GM12878 (cell line): ENCODE data around the gene COX15. TPM values are rescaled to one million over a fixed set of nuclear protein-coding genes. Genes with fewer than 3 reads are reported as not detected.

ENCODE experiments used
- ATAC-seq: fragments of 200-7000 bp; cut with Tn5 transposase; 3 replicates; pipeline ENCODE4 v1.9.1; 2020; ENCODE audit warnings: mild to moderate bottlenecking, moderate library complexity
- BruUV-seq: library from RNA; stranded (reverse); fragments of 400-500 nt; replicated peaks from 2 replicates; lab custom pipeline; 2021; lab: Mats Ljungman, UMichigan
- CTCF ChIA-PET: fragments of 300-600 bp; sonication (Branson Sonifier 250); formaldehyde crosslinking; extraction: SDS; loops from one replicate; lab custom pipeline; 2021; ENCODE audit warnings: inconsistent platforms; lab: Yijun Ruan, JAX
- POLR2A ChIA-PET: fragments of 350-600 bp; formaldehyde crosslinking; extraction: SDS; loops from one replicate; lab custom pipeline; 2021; ENCODE audit warnings: inconsistent platforms; lab: Charles Lee
- RAD21 ChIA-PET: fragments of 300-600 bp; sonication (Branson Sonifier 250); formaldehyde crosslinking; loops from one replicate; lab custom pipeline; 2023; ENCODE audit warnings: antibody characterized with exemption; ENCODE audit not compliant: unreplicated experiment; lab: Charles Lee
- SMC1A ChIA-PET: fragments of 300-600 bp; sonication (Branson Sonifier 250); formaldehyde crosslinking; loops from one replicate; lab custom pipeline; 2023; ENCODE audit not compliant: unreplicated experiment, uncharacterized antibody; lab: Charles Lee
- DNase-seq: peaks from one replicate; pipeline ENCODE4 v3.0.0-alpha.2; 2011; ENCODE audit warnings: low read depth, low spot score
- FAIRE-seq: peaks from 3 replicates; lab custom pipeline; 2011; peaks lifted over from hg19 to GRCh38; lab: Jason Lieb, UNC
- H2AFZ ChIP-seq: 2 replicates; pipeline ENCODE4 v1.6.0; 2011; ENCODE audit warnings: low read depth, low read length, control low read depth; ENCODE audit not compliant: control insufficient read depth
- H3K27ac ChIP-seq: 2 replicates; pipeline ENCODE4 v1.5.1; 2011; ENCODE audit warnings: control low read depth; ENCODE audit not compliant: control insufficient read depth, insufficient read depth
- H3K27me3 ChIP-seq, 2 experiments: replicated peaks in 1 of 2; 2 replicates each; pipeline versions ENCODE4 v1.6.0 to v1.6.1; 2011; ENCODE audit warnings: low read length in 1 of 2; ENCODE audit not compliant: control insufficient read depth in 2 of 2, insufficient read depth in 2 of 2
- H3K36me3 ChIP-seq, 2 experiments: 2 replicates each; pipeline ENCODE4 v1.5.1; 2011; ENCODE audit warnings: low read length in 1 of 2; ENCODE audit not compliant: control insufficient read depth in 2 of 2, insufficient read depth in 2 of 2
- H3K4me1 ChIP-seq: 2 replicates; pipeline ENCODE4 v1.6.1; 2011; ENCODE audit warnings: mild to moderate bottlenecking, low read length, moderate library complexity, mixed read lengths; ENCODE audit not compliant: control insufficient read depth, insufficient read depth
- H3K4me2 ChIP-seq: 2 replicates; pipeline ENCODE4 v1.6.0; 2011; ENCODE audit warnings: control low read depth; ENCODE audit not compliant: control insufficient read depth, insufficient read depth
- H3K4me3 ChIP-seq: fragments of 200-600 bp; sonication (generic); 2 replicates; pipeline ENCODE4 v1.5.1; 2016
- H3K79me2 ChIP-seq: 2 replicates; pipeline ENCODE4 v1.6.0; 2011; ENCODE audit warnings: low read length; ENCODE audit not compliant: control insufficient read depth, insufficient read depth
- H3K9ac ChIP-seq: 2 replicates; pipeline ENCODE4 v1.8.0; 2011; ENCODE audit warnings: low read length, control low read depth, mixed read lengths; ENCODE audit not compliant: control insufficient read depth, insufficient read depth
- H3K9me3 ChIP-seq: replicated peaks from 3 replicates; pipeline ENCODE4 v1.5.1; 2011; ENCODE audit warnings: mild to moderate bottlenecking, low read length; ENCODE audit not compliant: control insufficient read depth, insufficient read depth
- H4K20me1 ChIP-seq: 2 replicates; pipeline ENCODE4 v1.6.0; 2011; ENCODE audit not compliant: control insufficient read depth, insufficient read depth
- ATF7 ChIP-seq: fragments of 450-650 bp; IDR thresholded peaks from 2 replicates; pipeline ENCODE4 v1.6.1; 2016; ENCODE audit warnings: low read depth, mild to moderate bottlenecking
- BCL3 ChIP-seq: IDR thresholded peaks from 2 replicates; pipeline ENCODE4 v1.6.1; 2011; ENCODE audit warnings: borderline replicate concordance, low read depth, mild to moderate bottlenecking, moderate library complexity, low read length; ENCODE audit not compliant: insufficient read depth, poor library complexity, severe bottlenecking
- BHLHE40 ChIP-seq, 2 experiments: fragments of 450-650 bp in 1 of 2; IDR thresholded peaks; 2 replicates each; pipeline ENCODE4 v1.6.1; 2011 to 2017; ENCODE audit warnings: low read depth in 2 of 2, borderline replicate concordance in 1 of 2, improper control_type of control experiment in 1 of 2, low read length in 1 of 2, mild to moderate bottlenecking in 1 of 2
- CREM ChIP-seq: IDR thresholded peaks from 2 replicates; pipeline ENCODE4 v1.6.1; 2014; ENCODE audit warnings: antibody characterized with exemption, low read depth
- E2F4 ChIP-seq: IDR thresholded peaks from 2 replicates; pipeline ENCODE4 v1.6.1; 2012; ENCODE audit warnings: low read depth, low read length, improper control_type of control experiment
- JUND ChIP-seq: IDR thresholded peaks from 2 replicates; pipeline ENCODE4 v1.6.1; 2012; ENCODE audit warnings: low read depth, mild to moderate bottlenecking, low read length, improper control_type of control experiment, moderate library complexity
- NFYB ChIP-seq: IDR thresholded peaks from 2 replicates; pipeline ENCODE4 v1.6.1; 2011; ENCODE audit warnings: low read depth, mild to moderate bottlenecking, low read length, improper control_type of control experiment, moderate library complexity; ENCODE audit not compliant: insufficient read depth
- NKRF ChIP-seq: fragments of 450-650 bp; conservative IDR thresholded peaks from 2 replicates; pipeline ENCODE4 v1.6.1; 2017; ENCODE audit warnings: mild to moderate bottlenecking, moderate library complexity
- NR2C1 ChIP-seq: fragments of 450-650 bp; IDR thresholded peaks from 2 replicates; pipeline ENCODE4 v1.6.1; 2017; ENCODE audit warnings: antibody characterized with exemption, mild to moderate bottlenecking, moderate library complexity
- SIN3A ChIP-seq: IDR thresholded peaks from 2 replicates; pipeline ENCODE4 v1.6.1; 2012; ENCODE audit warnings: low read depth, low read length, improper control_type of control experiment
- SIX5 ChIP-seq: IDR thresholded peaks from 2 replicates; pipeline ENCODE4 v1.6.1; 2011; ENCODE audit warnings: mild to moderate bottlenecking, low read depth, low read length, moderate library complexity; ENCODE audit not compliant: severe bottlenecking
- SMAD1 ChIP-seq: fragments of 450-650 bp; IDR thresholded peaks from 2 replicates; pipeline ENCODE4 v1.6.1; 2018; ENCODE audit warnings: mild to moderate bottlenecking, low read depth; ENCODE audit not compliant: partially characterized antibody
- SMAD5 ChIP-seq: IDR thresholded peaks from 2 replicates; pipeline ENCODE4 v1.6.1; 2016; ENCODE audit warnings: antibody characterized with exemption, low read depth
- SP1 ChIP-seq: IDR thresholded peaks from one replicate; pipeline ENCODE4 v1.6.1; 2011; ENCODE audit warnings: low read depth, low read length
- ZBED1 ChIP-seq: IDR thresholded peaks from 2 replicates; pipeline ENCODE4 v1.6.1; 2016; ENCODE audit warnings: borderline replicate concordance
- ZNF207 ChIP-seq: fragments of 450-650 bp; IDR thresholded peaks from 2 replicates; pipeline ENCODE4 v1.6.1; 2014; ENCODE audit warnings: antibody characterized with exemption, mild to moderate bottlenecking, borderline replicate concordance
- ZNF217 ChIP-seq: fragments of 450-650 bp; IDR thresholded peaks from 2 replicates; pipeline ENCODE4 v1.6.1; 2017; ENCODE audit warnings: antibody characterized with exemption, mild to moderate bottlenecking
- ZNF687 ChIP-seq: fragments of 450-650 bp; IDR thresholded peaks from 2 replicates; pipeline ENCODE4 v1.6.1; 2017; ENCODE audit warnings: mild to moderate bottlenecking, moderate library complexity
- in situ Hi-C: fragments of 300-500 bp; cut with MboI; formaldehyde crosslinking; loops from 9 replicates; pipeline ENCODE4 v1.14.3; 2018; ENCODE audit warnings: mixed read lengths
- intact Hi-C: fragments of 100-400 bp; cut with micrococcal nuclease; formaldehyde crosslinking; loops from one replicate; pipeline ENCODE4 v1.14.2; 2022; ENCODE audit not compliant: unreplicated experiment
- polyA plus RNA-seq, 11 experiments: library from polyadenylated mRNA; depleted of rRNA in 4 of 11; unstranded in 6 of 11; stranded (reverse) in 5 of 11; fragments of >200 nt; fragmentation: Nextera tagmentation in 4 of 11; fragmentation: Illumina TruSeq in 1 of 11; extraction: Ambion mirVana in 4 of 11; extraction: Trizol in 1 of 11; gene quantifications; 1 replicate in 1 of 11; 2 replicates in 10 of 11; pipeline versions ENCODE4 v1.2.1 to v1.2.3, GENCODE V29; 2011 to 2016; ENCODE audit warnings: inconsistent platforms in 2 of 11, missing spikeins in 2 of 11, low read depth in 1 of 11
- total RNA-seq, 4 experiments: library from RNA; depleted of rRNA in 3 of 4; stranded (reverse); fragments of >200 nt in 3 of 4; fragmentation: Illumina TruSeq in 1 of 4; extraction: Trizol in 1 of 4; gene quantifications; 2 replicates each; pipeline versions ENCODE4 v1.2.1 to v1.2.3, GENCODE V29; 2013 to 2021

Gene COX15
- total and polyA plus RNA-seq, 10 of the 15 experiments (the other 5 are each of a cell fraction or from before 2014, with no cell fraction given): 30.2 to 50.7 (median 38.3) TPM

- Histone ChIP-seq H3K4me3 (no peak overlapping the region), H3K79me2 (no peaks in the 10 kb centered on the region), H4K20me1 (no peaks in the 10 kb centered on the region), H3K9ac (no peak overlapping the region), H3K27me3 (no peaks in the 10 kb centered on the region), H3K4me1 (peaks cover 11% of the 10 kb centered on the region), H3K36me3 (no peaks in the 10 kb centered on the region), H3K4me2 (no peak overlapping the region), H3K27ac (no peak overlapping the region), H2AFZ (no peak overlapping the region), H3K9me3 (no peaks in the 10 kb centered on the region; the same call in 2 of the 3 replicates)
- CTCF ChIA-PET: no interaction called here
- POLR2A ChIA-PET: no interaction called here
- ATAC-seq (no peak), DNase-seq (no peak), FAIRE-seq (no peak)
- no TSS peak for BruUV-seq
- SMC1A ChIA-PET: interaction anchor here (1.4 kb wide), 1 partner anchor 10 kb away, joined by 4 read pairs; no protein-coding TSS in a partner anchor
- in situ Hi-C loops: no loop called here
- RAD21 ChIA-PET: no interaction called here
- TF ChIP-seq ZBED1 (no peak), NR2C1 (no peak), ZNF217 (no peak), SP1 (no peak), SMAD1 (no peak), BHLHE40 (IDR thresholded peaks at IDR 0.05; ENCODE audit: borderline replicate concordance in 1 of 2, low read depth in 2 of 2, low read length in 1 of 2) (no peak), CREM (no peak), ATF7 (no peak), ZNF687 (no peak), NFYB (no peak), ZNF207 (no peak), E2F4 (no peak), SIN3A (no peak), NKRF (no peak), SMAD5 (no peak), SIX5 (no peak), JUND (no peak), BCL3 (no peak)
- intact Hi-C loops: no loop called here
Observed at GRCh38 chr10:99775850-99776249, 43.9 kb upstream of the COX15 start.
